ENCODE data around the gene ALAD.
"Not testable (repeated sequence)": the region's sequence is repeated elsewhere in the genome, so short reads cannot be mapped to it uniquely, and the experiment has no call there.

The ALAD gene

GRCh38 chr9:113401027-113401792, at the start of gene ALAD:
ALAD (minus strand) TSS chr9:113401284; CDS start chr9:113393559, 7,725 bp downstream.
- DNase-seq (ENCODE audit: insufficient read length, low spot score) (peak; percentile 94), FAIRE-seq (no peak)

- no peak for DNase-seq (ENCODE audit: insufficient read length, low spot score)
- no peak for FAIRE-seq
Measured at GRCh38 chr9:113449376-113449775, 48.3 kb upstream of the ALAD start.

GRCh38 chr9:113446323-113446740, 45.2 kb upstream of the ALAD start:
- DNase-seq (ENCODE audit: insufficient read length, low spot score) = peak; percentile 64
- no peak for FAIRE-seq

GRCh38 chr9:113444736-113445135, 43.7 kb upstream of the ALAD start:
- FAIRE-seq (no peak), DNase-seq (ENCODE audit: insufficient read length, low spot score) (no peak)

GRCh38 chr9:113437716-113438115, 36.6 kb upstream of the ALAD start:
- not testable (repeated sequence) for FAIRE-seq; DNase-seq (ENCODE audit: insufficient read length, low spot score)

GRCh38 chr9:113436728-113437515, 35.8 kb upstream of the ALAD start:
- FAIRE-seq = no peak
- DNase-seq (ENCODE audit: insufficient read length, low spot score) = no peak

GRCh38 chr9:113431191-113431590, 30.1 kb upstream of the ALAD start:
- no peak for FAIRE-seq

GRCh38 chr9:113428062-113428615, 27.1 kb upstream of the ALAD start:
- FAIRE-seq = no peak

More at GRCh38 chr9:113431191-113431590, 30.1 kb upstream of the ALAD start:
- no peak for DNase-seq (ENCODE audit: insufficient read length, low spot score)

GRCh38 chr9:113427629-113428028, 26.5 kb upstream of the ALAD start:
- no peak for FAIRE-seq
- DNase-seq (ENCODE audit: insufficient read length, low spot score) = no peak

More at GRCh38 chr9:113428062-113428615, 27.1 kb upstream of the ALAD start:
- no peak for DNase-seq (ENCODE audit: insufficient read length, low spot score)

- DNase-seq (ENCODE audit: insufficient read length, low spot score) (no peak), FAIRE-seq (no peak)
Measured at GRCh38 chr9:113426701-113427100, 25.6 kb upstream of the ALAD start.

GRCh38 chr9:113425072-113425471, 24.0 kb upstream of the ALAD start:
- no peak for DNase-seq (ENCODE audit: insufficient read length, low spot score)

GRCh38 chr9:113421726-113422125, 20.6 kb upstream of the ALAD start:
- FAIRE-seq = no peak

More at GRCh38 chr9:113425072-113425471, 24.0 kb upstream of the ALAD start:
- FAIRE-seq = no peak

GRCh38 chr9:113417370-113417769, 16.3 kb upstream of the ALAD start:
- FAIRE-seq = no peak
- no peak for DNase-seq (ENCODE audit: insufficient read length, low spot score)

More at GRCh38 chr9:113421726-113422125, 20.6 kb upstream of the ALAD start:
- DNase-seq (ENCODE audit: insufficient read length, low spot score) = no peak

- no peak for DNase-seq (ENCODE audit: insufficient read length, low spot score)
- FAIRE-seq = no peak
Measured at GRCh38 chr9:113416149-113416721, 15.2 kb upstream of the ALAD start.

- DNase-seq (ENCODE audit: insufficient read length, low spot score) = peak; percentile 75
- no peak for FAIRE-seq
Measured at GRCh38 chr9:113410207-113410864, 9.3 kb upstream of the ALAD start, which contains the start of the genes C9orf43 and POLE3. C9orf43 (plus strand) TSS chr9:113410747; CDS start chr9:113413494, 2,747 bp downstream. POLE3 (minus strand) TSS chr9:113410675; CDS start chr9:113410293, 382 bp downstream.

- FAIRE-seq (no peak), DNase-seq (ENCODE audit: insufficient read length, low spot score) (no peak)
Measured at GRCh38 chr9:113409883-113410206, 8.8 kb upstream of the ALAD start.

- DNase-seq (ENCODE audit: insufficient read length, low spot score) (no peak), FAIRE-seq (no peak)
Measured at GRCh38 chr9:113409481-113409880, 8.4 kb upstream of the ALAD start.

- DNase-seq (ENCODE audit: insufficient read length, low spot score) = peak; percentile 41
- FAIRE-seq = not testable (repeated sequence)
Measured at GRCh38 chr9:113406873-113407511, 5.9 kb upstream of the ALAD start.

GRCh38 chr9:113406353-113406752, 5.3 kb upstream of the ALAD start:
- not testable (repeated sequence) for DNase-seq (ENCODE audit: insufficient read length, low spot score); FAIRE-seq

GRCh38 chr9:113403646-113404045, 2.6 kb upstream of the ALAD start:
- DNase-seq (ENCODE audit: insufficient read length, low spot score) = no peak
- FAIRE-seq = no peak
